ENCODE data around the gene TNMD.

DNA sequence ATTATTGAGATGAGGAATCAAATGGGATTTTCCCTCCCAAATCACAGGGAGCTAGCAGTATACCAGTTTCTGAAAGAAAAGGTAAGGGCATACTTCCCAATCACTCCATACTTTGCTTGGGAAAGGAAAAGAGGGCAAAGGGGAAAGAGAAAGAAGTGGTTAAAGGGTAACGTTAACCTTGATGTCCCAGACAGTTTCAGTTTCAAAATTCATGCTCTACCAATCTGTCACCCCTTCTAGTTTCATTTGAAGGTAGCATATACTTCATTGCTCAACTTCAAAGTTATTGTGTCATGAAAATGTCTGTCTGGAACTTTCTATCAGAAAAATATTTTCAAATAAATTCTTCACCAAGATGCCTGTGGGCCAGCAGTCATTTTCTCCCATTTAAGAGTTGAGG is 16.0 kb downstream of the TNMD start:
- TF ChIP-seq, protein P1, sequence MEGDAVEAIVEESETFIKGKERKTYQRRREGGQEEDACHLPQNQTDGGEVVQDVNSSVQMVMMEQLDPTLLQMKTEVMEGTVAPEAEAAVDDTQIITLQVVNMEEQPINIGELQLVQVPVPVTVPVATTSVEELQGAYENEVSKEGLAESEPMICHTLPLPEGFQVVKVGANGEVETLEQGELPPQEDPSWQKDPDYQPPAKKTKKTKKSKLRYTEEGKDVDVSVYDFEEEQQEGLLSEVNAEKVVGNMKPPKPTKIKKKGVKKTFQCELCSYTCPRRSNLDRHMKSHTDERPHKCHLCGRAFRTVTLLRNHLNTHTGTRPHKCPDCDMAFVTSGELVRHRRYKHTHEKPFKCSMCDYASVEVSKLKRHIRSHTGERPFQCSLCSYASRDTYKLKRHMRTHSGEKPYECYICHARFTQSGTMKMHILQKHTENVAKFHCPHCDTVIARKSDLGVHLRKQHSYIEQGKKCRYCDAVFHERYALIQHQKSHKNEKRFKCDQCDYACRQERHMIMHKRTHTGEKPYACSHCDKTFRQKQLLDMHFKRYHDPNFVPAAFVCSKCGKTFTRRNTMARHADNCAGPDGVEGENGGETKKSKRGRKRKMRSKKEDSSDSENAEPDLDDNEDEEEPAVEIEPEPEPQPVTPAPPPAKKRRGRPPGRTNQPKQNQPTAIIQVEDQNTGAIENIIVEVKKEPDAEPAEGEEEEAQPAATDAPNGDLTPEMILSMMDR (IDR thresholded peaks at IDR 0.05), result no peak
- TF ChIP-seq POLR2A (IDR thresholded peaks at IDR 0.05), result no peak
